Mucosa of rectum (tissue), 2 donors: ENCODE data around the gene MYO1E.

Experiments used
- H3K27ac ChIP-seq, 2 donors: one replicate each; pipeline ENCODE4 v1.7.0; 2013; ENCODE audit warnings: inconsistent platforms in 2 of 2, low read depth in 2 of 2, low read length in 2 of 2
- H3K27me3 ChIP-seq, 2 donors: one replicate each; pipeline ENCODE4 v1.7.0; 2013; ENCODE audit warnings: low read length in 2 of 2; ENCODE audit not compliant: control insufficient read depth in 2 of 2, insufficient read depth in 2 of 2
- H3K36me3 ChIP-seq, 2 donors: one replicate each; pipeline ENCODE4 v1.7.0; 2013; ENCODE audit warnings: low read length in 2 of 2; ENCODE audit not compliant: control insufficient read depth in 2 of 2, insufficient read depth in 2 of 2
- H3K4me1 ChIP-seq, 2 donors: one replicate each; pipeline ENCODE4 v1.7.0; 2013; ENCODE audit warnings: low read length in 2 of 2, mild to moderate bottlenecking in 1 of 2; ENCODE audit not compliant: control insufficient read depth in 2 of 2, insufficient read depth in 2 of 2
- H3K4me3 ChIP-seq, 2 donors: one replicate each; pipeline ENCODE4 v1.7.0; 2013; ENCODE audit warnings: low read length in 2 of 2
- H3K9ac ChIP-seq, 2 donors: one replicate each; pipeline ENCODE4 v1.7.0; 2013; ENCODE audit warnings: low read length in 2 of 2, low read depth in 1 of 2, mild to moderate bottlenecking in 1 of 2
- H3K9me3 ChIP-seq, 2 donors: one replicate each; pipeline ENCODE4 v1.7.0; 2013; ENCODE audit warnings: low read length in 2 of 2; ENCODE audit not compliant: control insufficient read depth in 2 of 2
- donor health status: healthy.
- donor health status: Normal muscosa, but diverticular disease.

The MYO1E gene

DNA sequence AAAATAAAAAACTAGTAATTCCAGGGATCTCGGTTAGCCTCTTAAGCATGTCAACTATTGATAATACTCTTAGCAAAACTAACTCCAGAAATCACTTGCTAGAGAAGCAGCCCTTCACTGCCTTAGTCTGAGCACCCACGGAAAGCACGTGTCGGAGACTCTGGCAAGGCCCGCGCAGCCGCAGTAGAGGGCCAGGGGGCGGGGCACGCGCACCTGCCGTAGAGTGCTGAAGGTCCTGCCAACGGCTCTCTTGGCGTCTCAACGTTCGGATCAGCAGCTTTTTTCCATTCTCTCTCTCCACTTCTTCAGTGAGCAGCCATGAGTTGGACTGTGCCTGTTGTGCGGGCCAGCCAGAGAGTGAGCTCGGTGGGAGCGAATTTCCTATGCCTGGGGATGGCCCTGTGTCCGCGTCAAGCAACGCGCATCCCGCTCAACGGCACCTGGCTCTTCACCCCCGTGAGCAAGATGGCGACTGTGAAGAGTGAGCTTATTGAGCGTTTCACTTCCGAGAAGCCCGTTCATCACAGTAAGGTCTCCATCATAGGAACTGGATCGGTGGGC is 166.0 kb downstream of the MYO1E start, which contains the start of gene LDHAL6B:
Gene LDHAL6B, plus strand, starts transcription at position 221 of the 561 bp plus-strand sequence. Its CDS starts 98 bp downstream, at position 319.
- Histone ChIP-seq H3K4me3 (no peak within 1 kb of the TSS), H3K9me3 (no peaks in the 10 kb centered on the region), H3K9ac (no peak within 1 kb of the TSS), H3K4me1 (no peaks in the 10 kb centered on the region), H3K27me3 (no peaks in the 10 kb centered on the region), H3K36me3 (peaks cover 63 to 70% of the 10 kb centered on the region in 2 donors), H3K27ac (no peak within 1 kb of the TSS)

DNA sequence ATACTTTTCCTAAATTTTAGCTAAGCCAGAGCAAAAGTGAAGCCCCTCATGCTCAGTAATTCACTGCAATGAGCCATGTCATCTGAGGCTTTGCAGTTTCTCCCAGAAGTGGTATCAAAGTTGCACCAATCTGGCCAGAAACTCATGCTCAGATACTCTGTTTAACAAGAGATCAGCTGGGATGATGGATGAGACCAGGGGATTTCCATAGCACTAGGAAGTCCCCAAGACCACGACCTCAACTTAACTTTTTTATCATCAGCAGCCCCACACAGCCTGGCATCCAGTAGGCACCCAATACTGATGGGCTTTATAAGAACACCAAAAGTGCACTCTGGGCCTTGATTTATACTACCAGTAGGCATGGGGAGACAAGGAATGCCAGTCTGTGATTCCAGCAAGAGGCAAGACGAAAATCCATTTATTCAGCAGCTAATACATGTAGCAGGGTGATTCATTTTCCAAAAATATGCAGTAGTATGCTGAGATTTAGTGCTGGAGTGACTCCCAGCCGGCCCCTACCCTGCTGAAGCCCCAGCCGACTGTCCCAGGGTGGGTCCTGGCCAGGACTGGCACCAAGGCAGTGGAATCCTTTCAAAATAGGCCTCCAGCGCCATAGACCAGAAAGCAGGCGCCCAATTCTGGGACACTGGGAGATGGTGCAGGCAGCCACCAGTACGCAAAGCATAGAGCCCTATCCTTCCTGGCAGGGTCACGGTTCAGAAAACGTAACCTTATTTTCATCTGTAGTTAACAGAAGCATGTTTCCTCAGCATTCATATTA is 166.6 kb downstream of the MYO1E start:
- Histone ChIP-seq H3K36me3 (peaks cover 64 to 75% of the 10 kb centered on the region in 2 donors), H3K4me1 (no peaks in the 10 kb centered on the region), H3K9me3 (no peaks in the 10 kb centered on the region), H3K9ac (no peak overlapping the region), H3K27me3 (no peaks in the 10 kb centered on the region), H3K27ac (no peak overlapping the region), H3K4me3 (no peak overlapping the region)

DNA sequence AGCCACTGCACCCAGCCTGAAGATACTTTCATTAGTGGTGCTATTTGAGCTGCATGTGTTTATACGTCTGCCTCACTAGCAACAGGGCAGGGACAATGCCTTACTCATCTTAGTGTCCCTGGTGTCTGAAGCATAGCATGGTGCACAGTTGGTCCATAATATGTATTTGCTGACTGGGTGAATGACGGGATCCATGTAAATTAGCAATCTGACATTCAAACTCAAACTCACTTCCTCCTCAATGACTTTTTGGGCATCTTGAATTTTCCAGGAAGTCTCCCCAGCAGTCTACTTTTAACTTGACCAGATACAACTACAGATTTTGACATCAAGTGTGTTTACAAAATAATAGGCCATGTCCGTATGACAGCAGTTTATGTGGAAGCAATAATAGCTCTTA is 169.0 kb downstream of the MYO1E start:
- H3K27ac ChIP-seq = no peak overlapping the region
- H3K27me3 ChIP-seq = no peaks in the 10 kb centered on the region
- no peak overlapping the region for H3K9ac ChIP-seq
- peaks cover 72 to 78% of the 10 kb centered on the region in 2 donors for H3K36me3 ChIP-seq
- H3K9me3 ChIP-seq = no peaks in the 10 kb centered on the region
- peaks cover 0 to 3% of the 10 kb centered on the region in 2 donors for H3K4me1 ChIP-seq
- no peak overlapping the region for H3K4me3 ChIP-seq

DNA sequence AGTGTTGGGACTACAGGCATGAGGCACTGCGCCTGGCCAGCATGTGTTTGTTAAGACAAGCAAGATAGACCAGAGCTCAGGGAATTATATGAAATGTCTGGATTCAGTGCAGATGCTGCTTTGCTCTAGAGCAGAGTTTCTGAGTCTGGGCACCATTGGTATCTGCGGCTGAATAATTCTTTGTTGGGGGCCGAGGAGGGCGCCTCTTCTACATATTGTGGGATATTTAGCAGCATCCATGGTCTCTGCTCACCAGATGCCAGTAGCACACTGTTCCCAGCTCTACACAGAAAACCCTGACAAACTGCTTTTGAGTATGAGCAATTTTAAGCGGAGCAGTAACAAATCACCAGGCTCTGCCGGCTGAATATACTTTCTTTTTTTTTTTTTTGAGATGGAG is 169.7 kb downstream of the MYO1E start:
- Histone ChIP-seq H3K4me3 (no peak overlapping the region), H3K4me1 (peaks cover 0 to 3% of the 10 kb centered on the region in 2 donors), H3K9me3 (no peaks in the 10 kb centered on the region), H3K36me3 (peaks cover 68 to 77% of the 10 kb centered on the region in 2 donors), H3K27ac (no peak overlapping the region), H3K9ac (no peak overlapping the region), H3K27me3 (no peaks in the 10 kb centered on the region)

DNA sequence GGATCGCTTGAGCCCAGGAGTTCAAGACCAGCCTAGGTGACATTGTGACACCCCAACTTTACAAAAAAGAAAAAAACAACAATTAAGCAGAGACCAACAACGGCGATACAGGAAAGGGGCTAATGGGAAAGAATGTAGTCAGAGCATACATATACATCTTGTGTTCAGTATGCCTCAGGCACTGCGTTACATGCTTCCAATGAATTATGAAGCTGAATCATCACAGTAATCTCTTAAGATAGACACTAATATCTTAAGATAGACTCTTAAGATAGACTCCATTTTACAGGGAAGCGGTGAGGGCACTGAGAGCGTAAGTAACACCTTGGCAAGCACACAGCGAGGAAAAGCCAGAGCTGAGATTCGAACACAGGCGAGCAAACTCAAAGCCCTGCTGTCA is 172.1 kb downstream of the MYO1E start:
- H3K27ac ChIP-seq = no peak overlapping the region
- peaks cover 0 to 3% of the 10 kb centered on the region in 2 donors for H3K4me1 ChIP-seq
- no peak overlapping the region for H3K9ac ChIP-seq
- no peaks in the 10 kb centered on the region for H3K27me3 ChIP-seq
- no peak overlapping the region for H3K4me3 ChIP-seq
- H3K9me3 ChIP-seq = no peaks in the 10 kb centered on the region
- peaks cover 56 to 69% of the 10 kb centered on the region in 2 donors for H3K36me3 ChIP-seq

DNA sequence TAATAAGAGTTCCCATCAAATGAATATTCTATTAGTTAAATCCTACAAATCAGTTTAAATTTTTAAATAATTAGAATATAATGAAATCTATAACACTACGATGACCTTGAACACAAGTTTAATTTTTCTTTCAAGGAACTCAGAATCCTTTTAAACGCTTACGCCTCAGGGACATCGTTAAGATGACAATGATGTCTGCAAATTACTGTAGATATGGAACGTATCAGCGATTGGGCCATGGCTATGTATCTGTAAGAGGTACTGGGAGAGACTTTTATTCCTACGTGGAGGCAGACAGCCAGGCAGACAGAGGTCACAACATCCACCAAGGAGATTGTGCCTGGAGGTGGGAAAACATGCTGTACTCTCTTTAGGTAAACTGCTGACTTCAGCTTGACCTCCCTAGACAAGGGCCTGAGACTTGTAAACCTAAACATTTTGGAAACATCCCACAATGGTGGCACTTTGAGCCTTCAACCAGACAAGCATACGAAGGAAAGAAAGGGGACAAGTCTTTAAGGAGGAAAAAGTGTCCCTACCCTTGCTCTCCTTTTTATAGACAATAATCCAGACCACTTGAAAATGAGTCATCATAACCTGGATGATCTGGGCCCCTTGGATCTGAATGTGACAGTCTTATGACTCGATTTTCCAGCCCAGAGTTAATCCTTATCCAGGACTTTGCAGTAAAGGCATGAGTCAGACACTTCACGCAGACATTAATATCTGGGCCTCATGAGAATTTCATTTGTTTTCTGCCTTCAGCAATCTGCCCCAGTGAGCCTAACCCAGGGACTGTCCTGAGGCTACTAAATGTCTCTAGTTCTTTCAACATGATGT is 172.8 kb downstream of the MYO1E start:
- H3K4me1 ChIP-seq = peaks cover 0 to 3% of the 10 kb centered on the region in 2 donors
- no peaks in the 10 kb centered on the region for H3K9me3 ChIP-seq
- no peak overlapping the region for H3K4me3 ChIP-seq
- peak overlapping the region in 1 of 2 donors; percentile 17 for H3K9ac ChIP-seq
- H3K27ac ChIP-seq = no peak overlapping the region
- peaks cover 57 to 69% of the 10 kb centered on the region in 2 donors for H3K36me3 ChIP-seq
- H3K27me3 ChIP-seq = no peaks in the 10 kb centered on the region

DNA sequence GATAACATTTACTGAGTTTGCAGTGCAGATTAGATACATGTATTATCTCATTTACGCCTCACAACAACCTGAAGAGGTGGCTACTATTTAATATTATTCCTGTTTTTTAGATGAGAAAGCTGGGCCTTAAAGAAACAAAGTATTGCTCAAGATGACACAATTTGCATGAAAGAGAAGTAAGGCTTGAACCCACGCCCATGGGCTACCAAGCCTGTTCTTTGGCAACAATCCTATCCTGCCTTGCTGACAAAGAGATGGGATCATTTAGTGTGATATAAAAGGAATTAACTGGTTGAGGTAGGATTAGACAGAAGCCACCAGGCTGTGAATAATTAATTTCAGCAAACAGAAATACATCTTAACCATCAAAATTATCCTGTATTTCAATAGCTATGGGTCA is 175.2 kb downstream of the MYO1E start:
- H3K4me1 ChIP-seq = peaks cover 0 to 3% of the 10 kb centered on the region in 2 donors
- peaks cover 60 to 74% of the 10 kb centered on the region in 2 donors for H3K36me3 ChIP-seq

DNA sequence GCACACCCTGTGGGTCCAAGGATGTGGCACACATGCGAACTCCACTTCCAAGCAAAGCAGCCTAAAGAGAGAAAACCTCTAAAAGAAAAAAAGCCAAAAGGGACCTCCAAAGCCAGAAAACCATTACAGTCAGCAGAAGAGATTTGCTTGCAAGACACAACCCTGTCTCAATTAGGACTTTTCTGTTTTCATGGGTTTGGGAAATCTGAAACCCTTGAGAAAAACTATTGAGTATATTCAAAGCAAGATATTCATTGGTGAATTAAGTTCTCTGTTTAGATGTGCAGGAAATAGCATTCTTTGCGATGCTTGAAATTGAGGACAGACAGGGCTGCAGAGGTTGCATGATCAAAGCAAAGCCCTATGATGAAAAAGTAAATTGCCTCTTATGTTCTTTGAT is 176.3 kb downstream of the MYO1E start:
- Histone ChIP-seq H3K27ac (no peak overlapping the region), H3K27me3 (no peaks in the 10 kb centered on the region), H3K9ac (no peak overlapping the region), H3K4me3 (no peak overlapping the region), H3K4me1 (peaks cover 0 to 3% of the 10 kb centered on the region in 2 donors), H3K36me3 (peaks cover 58 to 69% of the 10 kb centered on the region in 2 donors), H3K9me3 (no peaks in the 10 kb centered on the region)

More for the DNA sequence above, 175.2 kb downstream of the MYO1E start:
- no peaks in the 10 kb centered on the region for H3K27me3 ChIP-seq
- H3K4me3 ChIP-seq = no peak overlapping the region
- no peak overlapping the region for H3K9ac ChIP-seq
- no peak overlapping the region for H3K27ac ChIP-seq
- no peaks in the 10 kb centered on the region for H3K9me3 ChIP-seq

DNA sequence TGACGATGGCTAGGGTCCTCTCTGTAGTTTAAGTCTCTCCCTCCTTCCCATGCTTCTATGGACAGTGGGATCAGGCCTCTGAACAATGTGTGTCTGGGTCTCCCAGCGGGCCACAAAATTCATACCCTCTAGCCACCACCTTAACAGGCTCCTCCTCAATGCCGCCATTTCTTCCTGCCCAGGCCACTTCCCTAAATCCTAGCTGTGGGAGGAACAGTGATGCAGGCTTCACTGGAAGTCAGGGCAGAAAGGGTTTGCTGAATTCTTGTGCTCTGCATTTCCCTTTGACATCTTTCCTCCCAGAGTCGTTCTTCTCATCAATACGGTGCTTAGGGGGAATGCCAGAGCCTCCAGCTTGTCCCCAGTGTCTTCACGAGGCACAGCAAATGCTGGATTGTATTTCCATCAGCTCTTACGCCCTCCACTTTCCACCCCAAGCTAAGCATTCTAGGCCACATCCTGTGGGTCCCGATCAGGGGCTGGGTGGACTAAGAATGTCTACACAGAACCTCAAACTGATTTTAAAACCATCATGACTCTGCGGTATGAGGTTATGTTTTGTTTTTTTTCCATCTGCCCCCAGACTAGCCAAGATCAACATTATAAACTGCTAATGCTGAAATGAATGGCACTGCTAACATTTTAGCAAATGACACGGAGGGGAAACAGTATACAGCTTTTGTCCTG is 177.9 kb downstream of the MYO1E start:
- Histone ChIP-seq H3K4me3 (no peak overlapping the region), H3K27me3 (no peaks in the 10 kb centered on the region), H3K4me1 (peaks cover 0 to under 1% of the 10 kb centered on the region in 2 donors), H3K36me3 (peaks cover 55 to 68% of the 10 kb centered on the region in 2 donors), H3K27ac (no peak overlapping the region), H3K9ac (no peak overlapping the region), H3K9me3 (no peaks in the 10 kb centered on the region)
